ENCODE results near the gene AKT3. TPM values are rescaled to one million over a fixed set of nuclear protein-coding genes. Genes with fewer than 3 reads are reported as not detected.

Gene AKT3
- total and polyA plus RNA-seq, 11 donors = 3.2 to 27.9 (median 16.6) TPM

- intact Hi-C loops (cut with DNase I) = no loop called here
- Histone ChIP-seq H3K9me3 (no peaks in the 10 kb centered on the region), H3K36me3 (peaks cover 0 to 14% (median 7%) of the 10 kb centered on the region in 9 donors), H3K4me3 (no peak overlapping the region), H3K4me1 (peaks cover 0 to 6% (median 0%) of the 10 kb centered on the region in 12 donors), H3K27me3 (no peaks in the 10 kb centered on the region), H3K27ac (no peak overlapping the region)
- no peak for TF ChIP-seq POLR2A (IDR thresholded peaks at IDR 0.05)
- TF ChIP-seq CTCF (IDR thresholded peaks at IDR 0.05) = no peak
- WGBS, 4 donors = 94 to 98% (median 97%) methylated on average over 5 of the region's 5 CpGs
- DNase-seq = no peak
- no peak for ATAC-seq
Observed at GRCh38 chr1:243465081-243465480, 385.0 kb downstream of the AKT3 start.

DNA sequence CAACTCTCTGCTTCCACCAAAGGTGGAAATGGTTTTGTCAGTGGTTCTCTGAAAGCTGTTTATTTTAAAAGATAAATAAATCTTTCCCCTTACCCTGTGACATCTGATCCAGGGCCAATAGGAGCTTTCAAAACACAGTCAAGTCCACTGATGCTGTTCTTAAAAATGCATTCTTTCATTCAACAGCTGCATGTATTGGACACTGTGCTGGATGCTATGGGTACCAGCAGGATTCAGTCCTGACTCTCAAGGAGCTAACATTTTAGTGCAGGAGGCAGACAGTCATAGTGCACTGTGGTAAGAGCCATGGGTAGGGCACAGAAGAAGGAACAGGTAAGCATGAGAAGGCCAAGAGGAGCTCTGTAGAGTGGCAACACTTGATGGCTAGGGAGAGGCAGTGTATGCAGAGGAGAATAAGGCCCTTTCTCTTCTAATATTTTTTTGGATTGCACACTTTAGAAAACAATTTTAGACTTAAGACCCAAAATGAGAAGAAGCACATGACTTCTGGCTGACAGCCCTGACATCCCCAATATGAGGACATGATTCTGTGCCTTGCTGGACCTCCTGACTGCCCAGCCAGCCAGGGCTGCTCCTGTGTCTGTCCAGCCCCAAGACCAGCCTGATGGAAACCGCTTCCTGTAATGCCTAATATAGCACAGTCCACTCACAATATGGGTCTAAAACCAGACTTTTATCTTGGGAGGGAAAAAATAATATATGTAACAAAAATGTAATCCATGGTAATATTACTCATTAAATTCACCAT lies 386.9 kb downstream of the AKT3 start:
- no peak for ATAC-seq
- H3K27me3 ChIP-seq = no peaks in the 10 kb centered on the region
- WGBS, 4 donors = 88 to 98% (median 95%) methylated on average over 1 of the region's 1 CpG

GRCh38 chr1:243461700-243462099 lies 388.3 kb downstream of the AKT3 start:
- no peaks in the 10 kb centered on the region for H3K27me3 ChIP-seq
- no peak overlapping the region for H3K27ac ChIP-seq
- no peak overlapping the region for H3K4me3 ChIP-seq
- H3K36me3 ChIP-seq = peaks cover 0 to 17% (median 7%) of the 10 kb centered on the region in 9 donors
- peaks cover 0 to 10% (median 0%) of the 10 kb centered on the region in 12 donors for H3K4me1 ChIP-seq
- intact Hi-C loops (cut with DNase I) = no loop called here
- no peak for ATAC-seq
- no peak for TF ChIP-seq POLR2A (IDR thresholded peaks at IDR 0.05)
- TF ChIP-seq CTCF (IDR thresholded peaks at IDR 0.05) = no peak
- DNase-seq = no peak
- WGBS, 4 donors = 94 to 97% (median 97%) methylated on average over 4 of the region's 4 CpGs
- no peaks in the 10 kb centered on the region for H3K9me3 ChIP-seq

More for the DNA sequence above, 386.9 kb downstream of the AKT3 start:
- H3K36me3 ChIP-seq = peaks cover 0 to 14% (median 7%) of the 10 kb centered on the region in 9 donors
- DNase-seq = no peak
- TF ChIP-seq POLR2A (IDR thresholded peaks at IDR 0.05) = no peak
- no peak for TF ChIP-seq CTCF (IDR thresholded peaks at IDR 0.05)
- peaks cover 0 to 10% (median 0%) of the 10 kb centered on the region in 12 donors for H3K4me1 ChIP-seq
- no peak overlapping the region for H3K27ac ChIP-seq
- no peak overlapping the region for H3K4me3 ChIP-seq
- H3K9me3 ChIP-seq = no peaks in the 10 kb centered on the region
- intact Hi-C loops (cut with DNase I) = no loop called here

DNA sequence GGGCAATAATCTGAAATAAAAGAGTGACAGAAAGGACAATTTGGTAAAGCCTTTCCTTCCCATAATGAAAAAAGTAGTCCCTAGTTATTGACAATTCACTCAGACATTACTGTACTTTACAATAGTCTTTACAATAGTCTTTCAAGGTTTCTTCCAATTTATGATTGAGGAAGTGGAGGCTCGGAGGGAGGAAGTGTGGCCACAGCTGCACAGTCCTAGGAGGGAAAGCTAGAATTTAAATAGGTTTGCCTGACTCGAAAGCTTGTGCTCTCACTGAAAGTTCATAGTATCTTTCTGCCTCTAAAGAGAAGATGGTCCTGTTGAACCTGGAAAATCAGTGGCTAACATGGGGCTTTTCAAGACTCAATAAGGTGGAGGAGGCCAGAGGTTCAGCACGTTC lies 391.0 kb downstream of the AKT3 start:
- no peak overlapping the region for H3K27ac ChIP-seq
- no peaks in the 10 kb centered on the region for H3K27me3 ChIP-seq
- intact Hi-C loops (cut with DNase I) = no loop called here
- no peaks in the 10 kb centered on the region for H3K9me3 ChIP-seq
- no peak overlapping the region for H3K4me3 ChIP-seq
- peaks cover 0 to 10% (median 0%) of the 10 kb centered on the region in 12 donors for H3K4me1 ChIP-seq
- H3K36me3 ChIP-seq = peaks cover 0 to 27% (median 7%) of the 10 kb centered on the region in 9 donors
- DNase-seq (no peak), ATAC-seq (peak in 1 of 4 donors; percentile 31)
- no peak for TF ChIP-seq CTCF (IDR thresholded peaks at IDR 0.05)
- no peak for TF ChIP-seq POLR2A (IDR thresholded peaks at IDR 0.05)
- WGBS, 4 donors = 68 to 79% (median 74%) methylated on average over 3 of the region's 3 CpGs

Measured in heart left ventricle (tissue), 16 donors.